ENCODE measurements around the gene SPATA13. TPM values are rescaled to one million over a fixed set of nuclear protein-coding genes. Genes with fewer than 3 reads are reported as not detected.

SPATA13 gene
- total RNA-seq, 1 experiment from 2014 or later = 10.5 TPM

DNA sequence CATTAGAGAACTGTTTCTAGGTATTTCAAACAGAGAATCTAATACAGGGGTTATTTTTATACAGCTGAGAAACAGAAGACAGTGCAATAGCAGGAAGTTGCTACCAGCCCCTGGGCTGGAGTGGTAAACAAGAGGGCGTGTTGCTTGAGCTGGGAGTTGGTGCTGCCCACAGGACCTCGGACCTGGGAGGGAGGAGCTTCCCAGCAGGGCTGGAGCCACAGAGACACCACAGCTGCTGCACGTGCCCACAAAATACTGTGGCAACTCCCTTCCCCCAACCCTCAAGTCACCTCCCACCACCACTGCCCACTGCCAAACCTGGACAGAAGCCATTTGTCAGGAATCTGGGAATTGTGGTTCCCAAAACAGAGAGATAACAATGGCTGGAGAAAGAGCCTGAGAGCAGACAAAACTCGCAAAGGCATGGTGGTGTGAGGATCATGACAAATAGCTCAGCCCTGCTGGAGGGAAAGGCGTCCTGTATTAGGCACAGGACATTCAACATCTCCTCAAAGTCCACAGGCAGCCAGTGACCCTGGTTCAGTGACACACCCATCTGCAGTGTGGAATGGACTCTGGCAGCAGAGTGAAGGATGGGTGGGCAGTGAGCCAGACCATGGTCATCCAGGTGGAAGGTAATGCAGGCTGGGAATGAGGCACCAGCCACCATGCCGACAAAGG lies 57.2 kb downstream of the SPATA13 start:
- intact Hi-C loops (cut with micrococcal nuclease; ENCODE audit: unreplicated experiment) = no loop called here

DNA sequence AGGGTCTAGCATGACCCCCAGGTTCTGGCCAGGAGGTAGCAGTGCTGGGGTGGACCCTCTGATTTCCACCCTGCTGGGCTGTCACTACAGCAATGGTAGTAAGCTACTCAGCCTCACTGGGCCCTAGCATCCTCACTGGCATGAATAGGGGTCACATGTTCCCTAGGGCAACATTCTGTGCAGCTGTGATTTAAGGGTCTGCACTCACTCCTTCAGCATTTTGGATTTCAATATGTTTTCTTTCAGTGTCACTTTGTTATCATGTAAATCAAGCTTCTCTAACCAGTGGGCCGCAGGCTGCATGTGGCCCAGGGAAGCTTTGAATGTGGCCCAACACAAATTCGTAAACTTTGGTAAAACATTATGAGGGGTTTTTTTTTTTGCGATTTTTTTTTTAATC lies 57.8 kb downstream of the SPATA13 start:
- peaks cover 1% of the 10 kb centered on the region; the same call in 1 of the 2 replicates for H3K36me3 ChIP-seq (ENCODE audit: control insufficient read depth, insufficient read depth, low read length)
- TF ChIP-seq, protein P1, sequence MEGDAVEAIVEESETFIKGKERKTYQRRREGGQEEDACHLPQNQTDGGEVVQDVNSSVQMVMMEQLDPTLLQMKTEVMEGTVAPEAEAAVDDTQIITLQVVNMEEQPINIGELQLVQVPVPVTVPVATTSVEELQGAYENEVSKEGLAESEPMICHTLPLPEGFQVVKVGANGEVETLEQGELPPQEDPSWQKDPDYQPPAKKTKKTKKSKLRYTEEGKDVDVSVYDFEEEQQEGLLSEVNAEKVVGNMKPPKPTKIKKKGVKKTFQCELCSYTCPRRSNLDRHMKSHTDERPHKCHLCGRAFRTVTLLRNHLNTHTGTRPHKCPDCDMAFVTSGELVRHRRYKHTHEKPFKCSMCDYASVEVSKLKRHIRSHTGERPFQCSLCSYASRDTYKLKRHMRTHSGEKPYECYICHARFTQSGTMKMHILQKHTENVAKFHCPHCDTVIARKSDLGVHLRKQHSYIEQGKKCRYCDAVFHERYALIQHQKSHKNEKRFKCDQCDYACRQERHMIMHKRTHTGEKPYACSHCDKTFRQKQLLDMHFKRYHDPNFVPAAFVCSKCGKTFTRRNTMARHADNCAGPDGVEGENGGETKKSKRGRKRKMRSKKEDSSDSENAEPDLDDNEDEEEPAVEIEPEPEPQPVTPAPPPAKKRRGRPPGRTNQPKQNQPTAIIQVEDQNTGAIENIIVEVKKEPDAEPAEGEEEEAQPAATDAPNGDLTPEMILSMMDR (IDR thresholded peaks at IDR 0.05; ENCODE audit: insufficient read depth in 1 of 2, low read depth in 1 of 2, low read length in 1 of 2, severe bottlenecking in 1 of 2, unreplicated experiment in 1 of 2) = no peak
- Mint-ChIP-seq H3K4me3 (ENCODE audit: unreplicated experiment) (no peak overlapping the region), H3K27me3 (ENCODE audit: insufficient read depth, unreplicated experiment) (no peaks in the 10 kb centered on the region), H3K27ac (ENCODE audit: unreplicated experiment) (no peak overlapping the region), H3K9me3 (ENCODE audit: unreplicated experiment) (no peaks in the 10 kb centered on the region), H3K4me1 (ENCODE audit: low read depth, unreplicated experiment) (peaks cover 12% of the 10 kb centered on the region), H3K36me3 (ENCODE audit: insufficient read depth, unreplicated experiment) (no peaks in the 10 kb centered on the region)
- BruUV-seq (replicated peaks) = no TSS peak
- no peaks in the 10 kb centered on the region for H3K9me3 ChIP-seq
- POLR2A ChIA-PET = no interaction called here
- no peak for DNase-seq
- H3K4me1 ChIP-seq = peaks cover 17% of the 10 kb centered on the region
- CTCF ChIA-PET = interaction anchor here (0.5 to 2.3 kb wide), 2 partner anchors 165 to 197 kb away, joined by 6 to 9 read pairs; no protein-coding TSS in a partner anchor
- H3K4me3 ChIP-seq (ENCODE audit: low read depth, low read length) = no peak overlapping the region
- intact Hi-C loops (cut with micrococcal nuclease; ENCODE audit: unreplicated experiment) = no loop called here
- H3K27me3 ChIP-seq (replicated peaks; ENCODE audit: control insufficient read depth, insufficient read depth, low read length) = no peaks in the 10 kb centered on the region

More for the DNA sequence above, 57.2 kb downstream of the SPATA13 start:
- no peaks in the 10 kb centered on the region for H3K9me3 Mint-ChIP-seq (ENCODE audit: unreplicated experiment)
- no peaks in the 10 kb centered on the region for H3K9me3 ChIP-seq
- no peak for DNase-seq
- no peak overlapping the region for H3K4me3 Mint-ChIP-seq (ENCODE audit: unreplicated experiment)
- H3K27ac Mint-ChIP-seq (ENCODE audit: unreplicated experiment) = no peak overlapping the region
- ChIA-PET CTCF (interaction anchor here (0.5 kb wide), 1 partner anchor 196 kb away, joined by 6 read pairs; no protein-coding TSS in a partner anchor), POLR2A (no interaction called here)
- no peaks in the 10 kb centered on the region for H3K27me3 Mint-ChIP-seq (ENCODE audit: insufficient read depth, unreplicated experiment)
- H3K4me1 ChIP-seq = peaks cover 17% of the 10 kb centered on the region
- H3K27me3 ChIP-seq (replicated peaks; ENCODE audit: control insufficient read depth, insufficient read depth, low read length) = no peaks in the 10 kb centered on the region
- H3K4me1 Mint-ChIP-seq (ENCODE audit: low read depth, unreplicated experiment) = peaks cover 12% of the 10 kb centered on the region
- no peaks in the 10 kb centered on the region for H3K36me3 Mint-ChIP-seq (ENCODE audit: insufficient read depth, unreplicated experiment)
- TF ChIP-seq, protein P1 (IDR thresholded peaks at IDR 0.05; ENCODE audit: insufficient read depth in 1 of 2, low read depth in 1 of 2, low read length in 1 of 2, severe bottlenecking in 1 of 2, unreplicated experiment in 1 of 2) = no peak
- no TSS peak for BruUV-seq (replicated peaks)
- no peaks in the 10 kb centered on the region; the same call in 1 of the 2 replicates for H3K36me3 ChIP-seq (ENCODE audit: control insufficient read depth, insufficient read depth, low read length)
- H3K4me3 ChIP-seq (ENCODE audit: low read depth, low read length) = no peak overlapping the region

DNA sequence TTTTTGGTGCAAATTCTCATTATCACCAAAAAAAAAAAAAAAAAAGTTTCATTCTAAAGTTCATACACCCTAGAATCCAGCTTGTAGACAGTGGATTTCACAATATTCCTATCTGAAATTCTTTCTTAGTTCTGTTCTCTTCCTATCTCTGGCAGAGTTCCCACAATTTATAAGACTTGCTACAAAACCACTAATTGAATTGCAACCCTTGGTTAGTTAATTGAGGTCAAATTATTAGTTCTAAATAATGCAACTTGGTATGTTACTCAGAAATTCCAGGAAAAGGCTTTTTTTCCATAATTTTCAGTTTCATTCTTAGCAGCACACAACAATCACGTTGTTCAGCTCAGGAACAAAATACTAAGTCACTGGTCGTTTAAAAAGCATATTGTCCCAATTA lies 58.5 kb downstream of the SPATA13 start:
- Mint-ChIP-seq H3K4me1 (ENCODE audit: low read depth, unreplicated experiment) (peaks cover 12% of the 10 kb centered on the region), H3K27ac (ENCODE audit: unreplicated experiment) (no peak overlapping the region), H3K4me3 (ENCODE audit: unreplicated experiment) (no peak overlapping the region), H3K36me3 (ENCODE audit: insufficient read depth, unreplicated experiment) (no peaks in the 10 kb centered on the region), H3K27me3 (ENCODE audit: insufficient read depth, unreplicated experiment) (no peaks in the 10 kb centered on the region), H3K9me3 (ENCODE audit: unreplicated experiment) (no peaks in the 10 kb centered on the region)
- Histone ChIP-seq H3K9me3 (no peaks in the 10 kb centered on the region), H3K36me3 (ENCODE audit: control insufficient read depth, insufficient read depth, low read length) (peaks cover 1% of the 10 kb centered on the region; the same call in 1 of the 2 replicates), H3K4me1 (peaks cover 17% of the 10 kb centered on the region), H3K4me3 (ENCODE audit: low read depth, low read length) (no peak overlapping the region), H3K27me3 (replicated peaks; ENCODE audit: control insufficient read depth, insufficient read depth, low read length) (no peaks in the 10 kb centered on the region)
- intact Hi-C loops (cut with micrococcal nuclease; ENCODE audit: unreplicated experiment) = no loop called here
- no TSS peak for BruUV-seq (replicated peaks)
- POLR2A ChIA-PET = no interaction called here
- CTCF ChIA-PET = interaction anchor here (2.3 kb wide), 1 partner anchor 166 kb away, joined by 9 read pairs; no protein-coding TSS in a partner anchor
- TF ChIP-seq, protein P1 (IDR thresholded peaks at IDR 0.05; ENCODE audit: insufficient read depth in 1 of 2, low read depth in 1 of 2, low read length in 1 of 2, severe bottlenecking in 1 of 2, unreplicated experiment in 1 of 2) = no peak
- no peak for DNase-seq

Measured in Caco-2 (cell line).